Panc1 (cell line): ENCODE data around the gene SCGB2A2. TPM values are rescaled to one million over a fixed set of nuclear protein-coding genes. Genes with fewer than 3 reads are reported as not detected.

Experiments
- ATAC-seq: fragments of 200-7000 bp; cut with Tn5 transposase; 2 replicates; pipeline ENCODE4 v1.9.1; 2020; ENCODE audit warnings: mild to moderate bottlenecking, moderate library complexity
- BruUV-seq: library from RNA; stranded (reverse); fragments of 400-500 nt; replicated peaks from 2 replicates; lab custom pipeline; 2021; lab: Mats Ljungman, UMichigan
- CTCF ChIA-PET: fragments of 300-600 bp; sonication (Branson Sonifier 250); formaldehyde crosslinking; loops from one replicate; lab custom pipeline; 2022; ENCODE audit warnings: antibody characterized with exemption; lab: Charles Lee
- POLR2A ChIA-PET: fragments of 300-600 bp; sonication (Branson Sonifier 250); formaldehyde crosslinking; loops from one replicate; lab custom pipeline; 2022; ENCODE audit warnings: antibody characterized with exemption; lab: Charles Lee
- DNase-seq: peaks from one replicate; pipeline ENCODE4 v3.0.0-alpha.2; 2010; ENCODE audit warnings: low read depth, low spot score
- H3K27ac ChIP-seq: 2 replicates; pipeline ENCODE4 v1.5.1; 2011; ENCODE audit warnings: mild to moderate bottlenecking, low read length, inconsistent platforms
- H3K27me3 ChIP-seq: fragments of 200-500 bp; sonication (Bioruptor generic); 2 replicates; pipeline ENCODE4 v1.6.0; 2014; ENCODE audit warnings: low read length, inconsistent platforms; ENCODE audit not compliant: control insufficient read depth, insufficient read depth
- H3K36me3 ChIP-seq: fragments of 200-500 bp; sonication (Bioruptor generic); 2 replicates; pipeline ENCODE4 v1.5.1; 2014; ENCODE audit warnings: inconsistent platforms, mild to moderate bottlenecking, low read length, moderate library complexity; ENCODE audit not compliant: control insufficient read depth, insufficient read depth
- H3K4me1 ChIP-seq: 2 replicates; pipeline ENCODE4 v1.5.1; 2011; ENCODE audit warnings: inconsistent platforms, mild to moderate bottlenecking, low read length, moderate library complexity; ENCODE audit not compliant: control insufficient read depth, insufficient read depth
- H3K4me3 ChIP-seq, 2 experiments: 2 replicates each; pipeline ENCODE4 v1.5.1; 2011 to 2012; ENCODE audit warnings: low read depth in 2 of 2, low read length in 2 of 2, mild to moderate bottlenecking in 2 of 2, inconsistent platforms in 1 of 2, moderate library complexity in 1 of 2
- H3K9me3 ChIP-seq: fragments of 200-500 bp; sonication (Bioruptor generic); 2 replicates; pipeline ENCODE4 v1.5.1; 2014; ENCODE audit warnings: low read depth, mild to moderate bottlenecking, inconsistent platforms, low read length, moderate library complexity; ENCODE audit not compliant: control insufficient read depth, insufficient read depth
- POLR2AphosphoS5 ChIP-seq: IDR thresholded peaks from 2 replicates; pipeline ENCODE4 v1.6.1; 2012; ENCODE audit warnings: mild to moderate bottlenecking, low read depth, low read length, moderate library complexity
- SIN3A ChIP-seq: IDR thresholded peaks from 2 replicates; pipeline ENCODE4 v1.6.1; 2012; ENCODE audit warnings: low read depth, mild to moderate bottlenecking, low read length, moderate library complexity, borderline replicate concordance; ENCODE audit not compliant: insufficient read depth
- TCF7L2 ChIP-seq: IDR thresholded peaks from 2 replicates; pipeline ENCODE4 v1.6.1; 2011; ENCODE audit warnings: mild to moderate bottlenecking, low read depth, low read length, inconsistent platforms
- in situ Hi-C: cut with HindIII; loops from 2 replicates; pipeline ENCODE4 v1.10.0; 2016; ENCODE audit warnings: low sequenced_read_pairs, low pct_unique_long_range_greater_than_20kb
- intact Hi-C: fragments of 100-400 bp; cut with micrococcal nuclease; formaldehyde crosslinking; loops from one replicate; pipeline ENCODE4 v1.10.0; 2022; ENCODE audit not compliant: unreplicated experiment
- total RNA-seq: library from RNA; stranded (reverse); gene quantifications from one replicate; pipeline ENCODE4 v1.2.1, GENCODE V29; 2021; ENCODE audit not compliant: unreplicated experiment
- TF ChIP-seq, protein P1 (sequence below), 2 experiments: IDR thresholded peaks; 2 replicates each; pipeline ENCODE4 v1.6.1; 2011 to 2012; ENCODE audit warnings: low read depth in 2 of 2, control low read depth in 1 of 2, low read length in 1 of 2, mild to moderate bottlenecking in 1 of 2, moderate library complexity in 1 of 2; ENCODE audit not compliant: insufficient read depth in 1 of 2
- TF ChIP-seq, protein P2 (sequence below): fragments of 450-650 bp; IDR thresholded peaks from 2 replicates; pipeline ENCODE4 v1.5.1; 2017; ENCODE audit warnings: mild to moderate bottlenecking

SCGB2A2 gene
- total RNA-seq, 1 experiment from 2014 or later, result not detected

DNA sequence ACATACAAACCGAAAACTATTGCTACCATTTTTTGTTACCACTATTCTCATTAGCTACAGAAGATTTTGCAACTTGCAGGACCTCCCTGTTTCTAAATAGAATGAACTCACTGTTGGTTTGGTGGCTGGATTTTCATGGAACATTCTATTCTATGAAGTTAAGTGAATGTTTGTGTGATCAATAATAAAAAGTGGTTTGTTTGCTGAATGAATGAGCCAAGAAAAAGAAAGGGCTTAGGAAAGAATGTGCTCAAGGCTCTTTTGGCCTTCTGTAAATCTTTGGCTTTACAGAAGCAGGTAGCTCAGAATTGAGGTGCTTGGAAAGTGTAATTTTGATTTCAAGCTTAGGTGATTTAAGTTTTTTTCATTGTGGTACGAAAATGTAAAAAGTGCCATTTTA lies 33.8 kb upstream of the SCGB2A2 start:
- ATAC-seq (no peak), DNase-seq (no peak)
- Histone ChIP-seq H3K27ac (no peak overlapping the region), H3K4me1 (no peaks in the 10 kb centered on the region), H3K9me3 (no peaks in the 10 kb centered on the region), H3K36me3 (no peaks in the 10 kb centered on the region), H3K4me3 (no peak overlapping the region), H3K27me3 (peaks cover 6% of the 10 kb centered on the region)
- CTCF ChIA-PET, result no interaction called here
- no peak for TF ChIP-seq TCF7L2
- TF ChIP-seq, protein P1, sequence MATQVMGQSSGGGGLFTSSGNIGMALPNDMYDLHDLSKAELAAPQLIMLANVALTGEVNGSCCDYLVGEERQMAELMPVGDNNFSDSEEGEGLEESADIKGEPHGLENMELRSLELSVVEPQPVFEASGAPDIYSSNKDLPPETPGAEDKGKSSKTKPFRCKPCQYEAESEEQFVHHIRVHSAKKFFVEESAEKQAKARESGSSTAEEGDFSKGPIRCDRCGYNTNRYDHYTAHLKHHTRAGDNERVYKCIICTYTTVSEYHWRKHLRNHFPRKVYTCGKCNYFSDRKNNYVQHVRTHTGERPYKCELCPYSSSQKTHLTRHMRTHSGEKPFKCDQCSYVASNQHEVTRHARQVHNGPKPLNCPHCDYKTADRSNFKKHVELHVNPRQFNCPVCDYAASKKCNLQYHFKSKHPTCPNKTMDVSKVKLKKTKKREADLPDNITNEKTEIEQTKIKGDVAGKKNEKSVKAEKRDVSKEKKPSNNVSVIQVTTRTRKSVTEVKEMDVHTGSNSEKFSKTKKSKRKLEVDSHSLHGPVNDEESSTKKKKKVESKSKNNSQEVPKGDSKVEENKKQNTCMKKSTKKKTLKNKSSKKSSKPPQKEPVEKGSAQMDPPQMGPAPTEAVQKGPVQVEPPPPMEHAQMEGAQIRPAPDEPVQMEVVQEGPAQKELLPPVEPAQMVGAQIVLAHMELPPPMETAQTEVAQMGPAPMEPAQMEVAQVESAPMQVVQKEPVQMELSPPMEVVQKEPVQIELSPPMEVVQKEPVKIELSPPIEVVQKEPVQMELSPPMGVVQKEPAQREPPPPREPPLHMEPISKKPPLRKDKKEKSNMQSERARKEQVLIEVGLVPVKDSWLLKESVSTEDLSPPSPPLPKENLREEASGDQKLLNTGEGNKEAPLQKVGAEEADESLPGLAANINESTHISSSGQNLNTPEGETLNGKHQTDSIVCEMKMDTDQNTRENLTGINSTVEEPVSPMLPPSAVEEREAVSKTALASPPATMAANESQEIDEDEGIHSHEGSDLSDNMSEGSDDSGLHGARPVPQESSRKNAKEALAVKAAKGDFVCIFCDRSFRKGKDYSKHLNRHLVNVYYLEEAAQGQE (IDR thresholded peaks at IDR 0.05; ENCODE audit: insufficient read depth in 1 of 2, low read depth in 2 of 2, low read length in 1 of 2), result no peak
- TF ChIP-seq POLR2AphosphoS5, result no peak
- no peak for TF ChIP-seq SIN3A
- TF ChIP-seq, protein P2, sequence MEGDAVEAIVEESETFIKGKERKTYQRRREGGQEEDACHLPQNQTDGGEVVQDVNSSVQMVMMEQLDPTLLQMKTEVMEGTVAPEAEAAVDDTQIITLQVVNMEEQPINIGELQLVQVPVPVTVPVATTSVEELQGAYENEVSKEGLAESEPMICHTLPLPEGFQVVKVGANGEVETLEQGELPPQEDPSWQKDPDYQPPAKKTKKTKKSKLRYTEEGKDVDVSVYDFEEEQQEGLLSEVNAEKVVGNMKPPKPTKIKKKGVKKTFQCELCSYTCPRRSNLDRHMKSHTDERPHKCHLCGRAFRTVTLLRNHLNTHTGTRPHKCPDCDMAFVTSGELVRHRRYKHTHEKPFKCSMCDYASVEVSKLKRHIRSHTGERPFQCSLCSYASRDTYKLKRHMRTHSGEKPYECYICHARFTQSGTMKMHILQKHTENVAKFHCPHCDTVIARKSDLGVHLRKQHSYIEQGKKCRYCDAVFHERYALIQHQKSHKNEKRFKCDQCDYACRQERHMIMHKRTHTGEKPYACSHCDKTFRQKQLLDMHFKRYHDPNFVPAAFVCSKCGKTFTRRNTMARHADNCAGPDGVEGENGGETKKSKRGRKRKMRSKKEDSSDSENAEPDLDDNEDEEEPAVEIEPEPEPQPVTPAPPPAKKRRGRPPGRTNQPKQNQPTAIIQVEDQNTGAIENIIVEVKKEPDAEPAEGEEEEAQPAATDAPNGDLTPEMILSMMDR, result no peak
- POLR2A ChIA-PET, result no interaction called here
- in situ Hi-C loops (no loop called here), intact Hi-C loops (no loop called here)
- no TSS peak for BruUV-seq

DNA sequence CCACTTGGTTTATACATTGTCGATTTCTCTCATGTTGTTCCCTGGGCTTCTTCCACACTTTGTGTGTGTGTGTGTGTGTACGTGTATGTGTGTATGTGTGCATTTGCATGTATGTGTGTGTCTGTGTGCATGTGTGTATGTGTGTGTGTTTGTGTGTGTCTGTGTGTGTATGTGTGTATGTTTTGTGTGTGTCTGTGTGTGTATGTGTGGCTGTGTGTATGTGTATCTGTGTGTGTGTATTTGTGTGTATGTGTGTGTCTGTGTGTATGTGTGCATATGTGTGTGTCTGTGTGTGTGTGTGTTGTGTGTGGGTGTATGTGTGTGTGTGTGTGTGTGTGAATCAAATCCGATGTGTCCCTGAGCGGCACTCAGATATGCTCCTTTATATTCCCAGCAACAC lies 32.5 kb upstream of the SCGB2A2 start:
- BruUV-seq, result no TSS peak
- in situ Hi-C loops (no loop called here), intact Hi-C loops (no loop called here)
- CTCF ChIA-PET, result no interaction called here
- DNase-seq (no peak), ATAC-seq (no peak)
- Histone ChIP-seq H3K27ac (no peak overlapping the region), H3K27me3 (peaks cover 6% of the 10 kb centered on the region), H3K4me3 (no peak overlapping the region), H3K36me3 (no peaks in the 10 kb centered on the region), H3K4me1 (peaks cover 8% of the 10 kb centered on the region), H3K9me3 (no peaks in the 10 kb centered on the region)
- TF ChIP-seq, protein P1 (IDR thresholded peaks at IDR 0.05; ENCODE audit: insufficient read depth in 1 of 2, low read depth in 2 of 2, low read length in 1 of 2), result no peak
- TF ChIP-seq, protein P2, result no peak
- TF ChIP-seq POLR2AphosphoS5 (no peak), TCF7L2 (no peak), SIN3A (no peak)
- POLR2A ChIA-PET, result no interaction called here
